NCI-H2227 (cell line): ENCODE measurements around the gene COX7A2.

Experiments
- DNase-seq: peaks from one replicate; lab custom pipeline; 2025; ENCODE audit not compliant: unreplicated experiment; lab: John Stamatoyannopoulos, UW

The COX7A2 gene

GRCh38 chr6:75201901-75202672, 41.5 kb downstream of the COX7A2 start:
- no peak for DNase-seq

- no peak for DNase-seq
Measured at GRCh38 chr6:75201021-75201420, 42.6 kb downstream of the COX7A2 start.

DNA sequence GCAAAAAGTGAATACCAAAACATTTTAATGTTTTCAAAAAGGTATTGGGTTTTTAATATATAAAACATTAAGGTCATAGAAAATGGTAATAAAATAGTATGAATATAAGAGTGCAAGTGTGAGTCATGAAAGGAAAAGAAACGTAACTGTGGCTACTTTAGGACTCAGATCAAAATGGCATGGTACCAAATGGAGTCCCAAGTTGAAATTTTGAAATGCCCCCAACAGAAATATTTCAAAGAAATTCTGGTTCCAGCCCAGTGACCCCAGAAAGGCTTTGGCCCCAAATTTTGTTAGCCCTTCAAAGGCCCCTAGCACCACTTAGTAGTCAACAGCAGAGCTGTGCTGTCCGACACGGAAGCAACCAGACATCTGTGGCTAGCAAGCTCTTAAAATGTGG, 43.7 kb downstream of the COX7A2 start:
- DNase-seq, result no peak

DNA sequence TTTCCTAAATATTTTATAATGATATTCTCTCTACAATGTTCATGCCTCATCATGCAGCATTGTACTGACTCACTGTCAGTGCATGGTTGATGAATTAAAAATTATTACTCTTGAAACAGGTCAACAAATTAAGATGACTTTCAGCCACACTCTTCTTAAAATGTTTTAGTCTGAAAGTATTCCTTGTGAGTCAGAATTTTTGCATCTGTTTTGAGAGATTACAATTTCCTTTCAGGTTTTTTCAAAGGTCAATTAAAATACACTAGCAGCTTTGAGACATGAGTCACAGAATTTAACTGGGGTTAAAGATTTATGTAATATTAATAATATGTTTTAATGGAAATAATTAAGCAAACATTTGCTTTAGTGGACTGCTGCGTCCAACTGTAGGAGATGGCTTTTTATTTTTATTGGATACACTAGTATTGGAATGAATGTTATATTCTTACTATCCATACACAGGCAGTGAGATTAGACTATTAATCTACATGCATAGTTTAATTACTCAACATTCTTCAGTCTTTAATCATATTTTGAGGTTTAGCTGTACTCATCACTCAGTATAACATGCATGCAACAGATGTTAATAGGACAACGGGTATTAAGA, 47.4 kb downstream of the COX7A2 start:
- DNase-seq, result no peak

DNA sequence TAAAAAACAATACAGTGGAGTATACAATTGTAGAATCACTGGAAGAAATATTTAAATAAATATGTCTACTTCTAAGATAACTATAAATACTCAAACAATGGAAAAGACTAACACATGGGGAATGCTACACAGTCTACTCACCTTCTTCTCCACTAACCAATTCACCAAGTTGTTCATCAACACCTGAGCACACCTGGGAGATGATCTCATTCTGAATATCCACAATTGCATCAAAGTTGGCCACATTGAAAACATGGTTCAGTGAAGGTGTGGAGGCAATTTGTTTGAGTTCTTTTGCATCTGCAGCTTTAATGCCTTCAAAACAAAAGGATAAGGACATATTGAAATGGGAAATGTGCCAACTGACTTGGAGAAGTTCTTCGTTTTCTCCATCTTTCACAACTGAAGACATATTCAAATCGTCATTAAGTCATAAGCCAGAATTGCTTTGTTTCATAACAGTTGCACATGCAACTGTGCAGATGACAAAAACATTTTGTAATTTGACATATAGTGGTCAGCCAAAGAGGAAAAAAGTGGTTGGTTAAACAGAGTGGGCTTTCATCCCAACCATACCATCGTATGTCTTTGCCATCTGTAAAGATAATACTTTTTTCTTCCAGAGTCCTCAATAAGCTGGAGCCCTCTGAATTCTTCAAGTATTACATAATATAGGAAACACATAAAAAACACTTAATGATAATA, 55.2 kb downstream of the COX7A2 start:
- DNase-seq, result no peak
